ENCODE results near the gene NCOA4. TPM values are rescaled to one million over a fixed set of nuclear protein-coding genes. Genes with fewer than 3 reads are reported as not detected.

Gene NCOA4
- total and polyA plus RNA-seq, 2 of the 4 experiments (the other 2 are of a cell fraction), result 62.2 to 188 TPM

- H2BK20ac ChIP-seq (ENCODE audit: low read depth, low read length), result no peak overlapping the region
- no peak overlapping the region for H3K4me2 ChIP-seq (ENCODE audit: low read depth, low read length)
- intact Hi-C loops (cut with micrococcal nuclease) (no loop called here), dilution Hi-C loops (cut with HindIII; ENCODE audit: low sequenced_read_pairs, unreplicated experiment) (no loop called here), in situ Hi-C loops (cut with MboI; ENCODE audit: low sequenced_read_pairs) (loop anchor here (25.0 kb wide), 1 partner anchor 1013 kb away; the partner anchor contains the start of gene DEPP1)
- no peak overlapping the region for H4K8ac ChIP-seq (ENCODE audit: low read depth in 2 of 2, low read length in 2 of 2)
- BruUV-seq (replicated peaks), result no TSS peak
- no peaks in the 10 kb centered on the region for H3K9me3 ChIP-seq (ENCODE audit: control insufficient read depth, insufficient read depth, low read length)
- no peak overlapping the region for H2AK9ac ChIP-seq (replicated peaks; ENCODE audit: low read depth, low read length, poor library complexity)
- H4K91ac ChIP-seq (ENCODE audit: insufficient read depth, low read depth, low read length), result no peak overlapping the region
- no peaks in the 10 kb centered on the region for H4K20me1 ChIP-seq (ENCODE audit: insufficient read depth, low read length)
- no peaks in the 10 kb centered on the region for H3K4me1 ChIP-seq (ENCODE audit: control insufficient read depth, insufficient read depth, low read length)
- H3K9me1 ChIP-seq (ENCODE audit: insufficient read depth, low read length), result no peaks in the 10 kb centered on the region
- TF ChIP-seq RAD21 (IDR thresholded peaks at IDR 0.05; ENCODE audit: low read length), result no peak
- no peak for TF ChIP-seq POLR2A (IDR thresholded peaks at IDR 0.05; ENCODE audit: low read depth, low read length)
- TF ChIP-seq CEBPB (IDR thresholded peaks at IDR 0.05; ENCODE audit: low read depth, low read length), result no peak
- TF ChIP-seq BHLHE40 (IDR thresholded peaks at IDR 0.05; ENCODE audit: low read depth, low read length), result no peak
- TF ChIP-seq NFE2L2 (IDR thresholded peaks at IDR 0.05; ENCODE audit: low read depth, low read length), result no peak
- no peak for TF ChIP-seq FOS (IDR thresholded peaks at IDR 0.05; ENCODE audit: low read depth, low read length)
- no peak for TF ChIP-seq RFX5 (IDR thresholded peaks at IDR 0.05; ENCODE audit: low read depth, low read length)
- TF ChIP-seq, protein P1, sequence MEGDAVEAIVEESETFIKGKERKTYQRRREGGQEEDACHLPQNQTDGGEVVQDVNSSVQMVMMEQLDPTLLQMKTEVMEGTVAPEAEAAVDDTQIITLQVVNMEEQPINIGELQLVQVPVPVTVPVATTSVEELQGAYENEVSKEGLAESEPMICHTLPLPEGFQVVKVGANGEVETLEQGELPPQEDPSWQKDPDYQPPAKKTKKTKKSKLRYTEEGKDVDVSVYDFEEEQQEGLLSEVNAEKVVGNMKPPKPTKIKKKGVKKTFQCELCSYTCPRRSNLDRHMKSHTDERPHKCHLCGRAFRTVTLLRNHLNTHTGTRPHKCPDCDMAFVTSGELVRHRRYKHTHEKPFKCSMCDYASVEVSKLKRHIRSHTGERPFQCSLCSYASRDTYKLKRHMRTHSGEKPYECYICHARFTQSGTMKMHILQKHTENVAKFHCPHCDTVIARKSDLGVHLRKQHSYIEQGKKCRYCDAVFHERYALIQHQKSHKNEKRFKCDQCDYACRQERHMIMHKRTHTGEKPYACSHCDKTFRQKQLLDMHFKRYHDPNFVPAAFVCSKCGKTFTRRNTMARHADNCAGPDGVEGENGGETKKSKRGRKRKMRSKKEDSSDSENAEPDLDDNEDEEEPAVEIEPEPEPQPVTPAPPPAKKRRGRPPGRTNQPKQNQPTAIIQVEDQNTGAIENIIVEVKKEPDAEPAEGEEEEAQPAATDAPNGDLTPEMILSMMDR (conservative IDR thresholded peaks at IDR 0.05; ENCODE audit: low read depth, low read length), result no peak
- TF ChIP-seq, protein P2, sequence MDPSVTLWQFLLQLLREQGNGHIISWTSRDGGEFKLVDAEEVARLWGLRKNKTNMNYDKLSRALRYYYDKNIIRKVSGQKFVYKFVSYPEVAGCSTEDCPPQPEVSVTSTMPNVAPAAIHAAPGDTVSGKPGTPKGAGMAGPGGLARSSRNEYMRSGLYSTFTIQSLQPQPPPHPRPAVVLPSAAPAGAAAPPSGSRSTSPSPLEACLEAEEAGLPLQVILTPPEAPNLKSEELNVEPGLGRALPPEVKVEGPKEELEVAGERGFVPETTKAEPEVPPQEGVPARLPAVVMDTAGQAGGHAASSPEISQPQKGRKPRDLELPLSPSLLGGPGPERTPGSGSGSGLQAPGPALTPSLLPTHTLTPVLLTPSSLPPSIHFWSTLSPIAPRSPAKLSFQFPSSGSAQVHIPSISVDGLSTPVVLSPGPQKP (IDR thresholded peaks at IDR 0.05; ENCODE audit: borderline replicate concordance, low read depth, low read length), result no peak
- no peak for TF ChIP-seq MAZ (IDR thresholded peaks at IDR 0.05; ENCODE audit: borderline replicate concordance, low read depth, low read length)
- TF ChIP-seq USF2 (IDR thresholded peaks at IDR 0.05; ENCODE audit: low read depth, low read length), result no peak
- TF ChIP-seq RCOR1 (IDR thresholded peaks at IDR 0.05; ENCODE audit: insufficient replicate concordance, low read length), result no peak
- no peak overlapping the region for H2BK15ac ChIP-seq (ENCODE audit: low read depth, low read length)
- ATAC-seq (ENCODE audit: low read depth), result no peak
- no peak overlapping the region for H3K27ac ChIP-seq (ENCODE audit: insufficient read depth, low read length)
- H2AK5ac ChIP-seq (ENCODE audit: low read depth, low read length), result no peak overlapping the region
- H4K5ac ChIP-seq (ENCODE audit: low read depth, low read length), result no peak overlapping the region
- POLR2A ChIA-PET (ENCODE audit: unreplicated experiment), result no interaction called here
- H3K4me3 ChIP-seq (ENCODE audit: insufficient read depth, low read depth, low read length), result no peak overlapping the region
- no peak overlapping the region for H3K18ac ChIP-seq (ENCODE audit: low read depth, low read length)
- no peak overlapping the region for H3K4ac ChIP-seq (ENCODE audit: low read depth, low read length)
- H2BK5ac ChIP-seq (ENCODE audit: low read depth, low read length, poor library complexity, severe bottlenecking), result no peak overlapping the region
- H2AFZ ChIP-seq (replicated peaks; ENCODE audit: low read length, poor library complexity), result no peak overlapping the region
- no CpG with 5 or more reads among the region's 1 CpG for WGBS, 2 experiments (ENCODE audit: extremely low coverage in 2 of 2, insufficient read length in 1 of 2)
- CTCF ChIA-PET, result no interaction called here
- no peak overlapping the region for H3K9ac ChIP-seq (ENCODE audit: low read depth, low read length)
- H3K79me1 ChIP-seq (ENCODE audit: low read depth in 1 of 2, low read length in 2 of 2), result peaks cover 22 to 40% of the 10 kb centered on the region in 2 experiments
- H2BK120ac ChIP-seq (ENCODE audit: low read depth, low read length), result no peak overlapping the region
- no peak overlapping the region for H3K56ac ChIP-seq (ENCODE audit: extremely low read depth, insufficient read depth, low read length)
- DNase-seq, result no peak
- no peak overlapping the region for H3K14ac ChIP-seq (replicated peaks; ENCODE audit: low read depth, low read length)
- peaks cover 38% of the 10 kb centered on the region for H3K36me3 ChIP-seq (ENCODE audit: control insufficient read depth, insufficient read depth, low read length)
- H3K27me3 ChIP-seq (ENCODE audit: control insufficient read depth, insufficient read depth, low read length), result no peaks in the 10 kb centered on the region
- H3K23ac ChIP-seq (ENCODE audit: low read depth, low read length), result no peak overlapping the region
These were observed 29.9 kb downstream of the NCOA4 start for GRCh38 chr10:46000538-46000937.

Measured in IMR-90 (cell line).